Activated naive CD4-positive, alpha-beta T cell treated with anti-CD3 and anti-CD28 coated beads, Interleukin-2, amount 10 ng/mL, durations not matched to agents 7 days and 5 days (primary cell): ENCODE data around the gene JOSD2.
"Not testable (repeated sequence)": the region's sequence is repeated elsewhere in the genome, so short reads cannot be mapped to it uniquely, and the experiment has no call there.

ENCODE experiments used
- CTCF ChIA-PET: fragments of 350-600 bp; sonication (Branson Sonifier 250); formaldehyde crosslinking; loops from one replicate; lab custom pipeline; 2021; ENCODE audit warnings: antibody characterized with exemption; lab: Charles Lee
- DNase-seq: peaks from one replicate; pipeline ENCODE4 v3.0.0-alpha.2; 2020
- H3K27ac Mint-ChIP-seq: one replicate; pipeline ENCODE4 v1.8.0; 2021; ENCODE audit warnings: mild to moderate bottlenecking, moderate library complexity, mixed read lengths
- H3K27me3 Mint-ChIP-seq: one replicate; pipeline ENCODE4 v1.8.0; 2021; ENCODE audit warnings: mild to moderate bottlenecking, mixed read lengths
- H3K36me3 Mint-ChIP-seq: one replicate; pipeline ENCODE4 v1.8.0; 2021; ENCODE audit warnings: mixed read lengths
- H3K4me1 Mint-ChIP-seq: one replicate; pipeline ENCODE4 v1.8.0; 2021; ENCODE audit warnings: mixed read lengths
- H3K4me3 Mint-ChIP-seq: one replicate; pipeline ENCODE4 v1.8.0; 2021; ENCODE audit warnings: mild to moderate bottlenecking, moderate library complexity, mixed read lengths
- H3K9me3 Mint-ChIP-seq: one replicate; pipeline ENCODE4 v1.8.0; 2021; ENCODE audit warnings: mixed read lengths

Gene JOSD2

DNA sequence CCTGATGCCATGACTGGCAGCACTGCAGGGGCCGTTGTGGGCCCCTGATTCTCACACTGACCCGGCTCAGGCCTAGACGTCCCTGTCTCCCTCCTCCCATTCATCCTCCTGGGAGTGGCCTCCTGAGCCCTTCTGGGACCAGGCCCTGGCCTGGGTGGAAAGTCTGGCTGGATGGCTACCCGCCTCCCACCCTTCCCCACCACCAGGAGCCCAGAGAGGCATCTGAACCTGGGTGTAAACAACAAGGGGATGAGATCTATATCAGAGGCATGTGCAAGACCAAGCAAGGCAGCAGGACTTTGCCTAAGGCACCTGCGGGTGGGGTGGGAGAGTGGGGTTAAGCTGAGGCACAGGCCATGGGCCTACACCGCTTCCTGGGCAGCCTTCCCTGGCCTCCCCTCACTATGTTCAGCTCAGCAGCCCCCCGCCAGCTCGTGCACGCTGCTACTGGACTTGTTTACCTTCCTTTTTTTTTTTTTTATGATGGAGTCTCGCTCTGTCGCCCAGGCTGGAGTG lies 24.7 kb upstream of the JOSD2 start:
- no peak overlapping the region for H3K27ac Mint-ChIP-seq
- H3K4me1 Mint-ChIP-seq, result peaks cover 2% of the 10 kb centered on the region
- DNase-seq, result no peak
- no peaks in the 10 kb centered on the region for H3K36me3 Mint-ChIP-seq
- H3K4me3 Mint-ChIP-seq, result no peak overlapping the region
- CTCF ChIA-PET, result interaction anchor here (1.0 to 5.3 kb wide), 3 partner anchors 20 to 386 kb away, joined by 3 to 36 read pairs (median 15); no protein-coding TSS in a partner anchor
- peaks cover 4% of the 10 kb centered on the region for H3K9me3 Mint-ChIP-seq
- peaks cover 38% of the 10 kb centered on the region for H3K27me3 Mint-ChIP-seq

DNA sequence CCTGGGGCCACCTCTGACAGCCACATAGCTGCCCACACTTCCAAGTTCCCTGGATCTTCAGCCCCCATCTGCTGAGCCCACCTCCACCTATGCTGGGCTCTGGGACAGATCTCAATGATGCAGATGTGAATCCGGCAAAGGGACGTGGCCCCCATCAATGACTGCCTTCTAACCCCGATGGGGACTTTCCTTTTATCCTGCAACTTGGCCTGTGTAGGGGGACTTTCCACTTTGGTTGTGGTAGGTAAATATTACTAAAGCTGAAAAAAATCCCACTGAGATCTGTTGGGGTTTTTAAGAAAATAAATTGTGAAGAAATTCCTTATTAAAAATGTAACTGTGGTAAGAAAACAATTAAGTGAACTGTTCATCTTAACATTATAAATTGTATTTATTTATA lies 23.5 kb upstream of the JOSD2 start:
- Mint-ChIP-seq H3K4me3 (no peak overlapping the region), H3K27ac (no peak overlapping the region), H3K36me3 (no peaks in the 10 kb centered on the region), H3K4me1 (peaks cover 2% of the 10 kb centered on the region), H3K9me3 (peaks cover 4% of the 10 kb centered on the region), H3K27me3 (peaks cover 43% of the 10 kb centered on the region)
- no peak for DNase-seq
- CTCF ChIA-PET, result no interaction called here

DNA sequence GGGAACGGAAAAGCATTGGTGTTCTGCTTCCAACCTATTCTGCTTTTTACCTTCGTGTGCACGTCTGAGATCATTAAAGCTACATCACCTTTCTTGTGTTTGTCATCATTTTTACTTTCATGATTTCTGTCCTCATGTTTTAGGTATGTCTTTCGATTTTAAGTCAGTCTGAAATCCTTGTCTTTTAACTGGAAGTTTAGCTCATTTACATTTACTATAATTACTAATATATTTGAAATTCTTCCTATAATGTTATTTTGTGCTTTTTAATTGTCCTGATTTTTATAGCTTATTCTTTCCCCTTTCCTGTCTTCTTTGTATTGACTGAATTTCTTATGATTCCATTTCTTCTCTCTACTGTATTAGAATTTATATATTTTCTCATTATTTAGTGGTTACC lies 22.0 kb upstream of the JOSD2 start:
- Mint-ChIP-seq H3K27ac (no peak overlapping the region), H3K4me3 (no peak overlapping the region), H3K9me3 (peaks cover 4% of the 10 kb centered on the region), H3K4me1 (peaks cover 2% of the 10 kb centered on the region), H3K36me3 (no peaks in the 10 kb centered on the region), H3K27me3 (peaks cover 47% of the 10 kb centered on the region)
- CTCF ChIA-PET, result no interaction called here
- no peak for DNase-seq

DNA sequence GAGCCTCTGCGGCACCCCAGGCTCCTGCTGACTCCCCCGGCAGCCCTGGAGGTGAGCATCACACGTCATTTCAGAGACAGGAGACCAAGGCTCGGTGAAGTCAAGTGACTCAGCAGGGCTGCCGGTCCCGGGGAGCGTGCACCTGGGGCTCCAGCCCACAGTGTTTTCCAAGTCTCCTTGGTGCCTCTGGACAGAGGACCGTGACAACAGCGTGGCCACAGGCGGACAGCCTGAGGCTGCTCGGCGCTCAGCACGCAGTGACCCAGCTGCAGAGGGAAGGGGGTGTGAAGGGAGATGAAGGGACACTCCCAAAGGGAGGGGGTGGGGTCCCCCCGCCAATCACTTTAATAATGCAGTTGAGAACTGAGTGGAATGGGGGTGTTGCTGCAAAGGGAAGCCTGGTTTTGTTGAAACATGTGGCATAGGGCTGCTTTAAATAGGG lies 20.2 kb upstream of the JOSD2 start:
- Mint-ChIP-seq H3K36me3 (no peaks in the 10 kb centered on the region), H3K4me1 (no peaks in the 10 kb centered on the region), H3K27ac (no peak overlapping the region), H3K9me3 (peaks cover 4% of the 10 kb centered on the region), H3K27me3 (peaks cover 33% of the 10 kb centered on the region), H3K4me3 (no peak overlapping the region)
- CTCF ChIA-PET, result no interaction called here
- DNase-seq, result no peak

DNA sequence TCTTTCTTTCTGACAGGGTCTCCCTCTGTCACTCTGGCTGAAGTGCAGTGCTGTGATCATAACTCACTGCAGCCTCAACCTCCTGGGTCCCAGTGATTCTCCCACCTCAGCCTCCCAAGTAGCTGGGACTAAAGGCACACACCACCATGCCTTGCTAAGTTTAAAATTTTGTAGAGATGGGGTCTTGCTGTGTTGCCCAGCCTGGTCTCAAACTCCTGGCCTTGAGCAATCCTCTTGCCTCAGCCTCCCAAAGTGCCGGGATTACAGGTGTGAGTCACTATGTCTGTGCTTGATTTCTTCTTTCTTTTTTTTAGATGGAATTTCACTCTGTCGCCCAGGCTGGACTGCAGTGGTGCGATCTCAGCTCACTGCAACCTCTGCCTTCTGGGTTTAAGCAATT lies 17.1 kb upstream of the JOSD2 start:
- not testable (repeated sequence) for H3K27ac Mint-ChIP-seq, H3K9me3 Mint-ChIP-seq, H3K4me3 Mint-ChIP-seq, DNase-seq, H3K4me1 Mint-ChIP-seq, H3K36me3 Mint-ChIP-seq
- peaks cover 20% of the 10 kb centered on the region for H3K27me3 Mint-ChIP-seq
- CTCF ChIA-PET, result interaction anchor here (1.9 kb wide), 1 partner anchor 10 kb away, joined by 10 read pairs; no protein-coding TSS in a partner anchor

DNA sequence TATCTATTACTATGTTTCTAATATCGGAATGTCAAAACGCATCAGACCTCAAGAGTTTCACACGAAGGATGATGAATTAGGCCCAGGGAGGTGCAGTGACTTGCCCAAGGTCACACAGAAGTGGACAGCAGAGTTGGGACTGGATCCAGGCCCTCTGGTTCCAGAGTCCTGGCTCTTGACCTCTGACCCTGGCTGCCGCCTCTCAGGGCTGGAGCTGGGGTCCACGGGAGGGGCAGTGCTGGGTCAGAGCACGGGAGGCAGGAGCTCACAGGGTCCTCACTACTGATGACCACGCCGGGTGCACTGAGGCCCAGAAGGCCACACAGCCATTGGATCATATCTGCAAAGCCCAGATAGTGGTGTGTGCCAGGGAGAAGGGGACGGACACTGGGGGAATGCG lies 11.9 kb upstream of the JOSD2 start:
- no peak for DNase-seq
- CTCF ChIA-PET, result interaction anchor here (3.4 kb wide), 1 partner anchor 15 kb away, joined by 10 read pairs; no protein-coding TSS in a partner anchor
- H3K27me3 Mint-ChIP-seq, result peaks cover 7% of the 10 kb centered on the region
- H3K36me3 Mint-ChIP-seq, result no peaks in the 10 kb centered on the region
- H3K4me3 Mint-ChIP-seq, result no peak overlapping the region
- H3K27ac Mint-ChIP-seq, result no peak overlapping the region
- H3K9me3 Mint-ChIP-seq, result no peaks in the 10 kb centered on the region
- H3K4me1 Mint-ChIP-seq, result no peaks in the 10 kb centered on the region

DNA sequence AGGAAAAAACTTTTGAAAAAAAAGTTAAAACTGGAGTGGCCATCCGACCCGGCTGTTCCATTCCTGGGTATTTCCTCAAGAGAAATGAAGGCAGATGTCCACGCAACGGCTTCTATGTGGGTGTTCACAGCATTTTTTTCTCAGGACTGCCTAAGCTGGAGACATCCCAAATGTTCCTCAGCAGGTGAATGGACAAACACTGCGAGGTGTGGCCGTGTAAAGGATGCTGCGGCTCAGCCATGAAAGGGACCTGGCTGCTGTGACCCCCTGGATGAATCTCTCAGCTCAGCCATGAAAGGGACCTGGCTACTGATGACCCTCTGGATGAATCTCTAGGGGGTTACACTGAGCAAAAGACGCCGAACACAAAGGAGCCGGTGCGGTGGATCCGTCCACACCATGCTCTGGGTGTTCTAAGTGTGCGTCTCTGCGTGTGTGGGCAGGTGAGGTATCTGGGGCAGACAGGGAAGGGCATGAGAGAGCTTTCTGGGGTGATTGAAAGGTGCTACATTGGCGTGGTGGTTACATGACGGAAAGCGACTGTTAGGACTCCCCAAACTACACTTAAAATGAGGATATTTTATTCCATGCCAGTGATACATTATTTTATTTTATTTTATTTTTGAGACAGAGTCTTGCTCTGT lies 10.0 kb upstream of the JOSD2 start:
- Mint-ChIP-seq H3K4me1 (no peaks in the 10 kb centered on the region), H3K9me3 (no peaks in the 10 kb centered on the region), H3K36me3 (no peaks in the 10 kb centered on the region), H3K27ac (no peak overlapping the region), H3K4me3 (no peak overlapping the region), H3K27me3 (peaks cover 14% of the 10 kb centered on the region)
- CTCF ChIA-PET, result no interaction called here
- DNase-seq, result no peak

DNA sequence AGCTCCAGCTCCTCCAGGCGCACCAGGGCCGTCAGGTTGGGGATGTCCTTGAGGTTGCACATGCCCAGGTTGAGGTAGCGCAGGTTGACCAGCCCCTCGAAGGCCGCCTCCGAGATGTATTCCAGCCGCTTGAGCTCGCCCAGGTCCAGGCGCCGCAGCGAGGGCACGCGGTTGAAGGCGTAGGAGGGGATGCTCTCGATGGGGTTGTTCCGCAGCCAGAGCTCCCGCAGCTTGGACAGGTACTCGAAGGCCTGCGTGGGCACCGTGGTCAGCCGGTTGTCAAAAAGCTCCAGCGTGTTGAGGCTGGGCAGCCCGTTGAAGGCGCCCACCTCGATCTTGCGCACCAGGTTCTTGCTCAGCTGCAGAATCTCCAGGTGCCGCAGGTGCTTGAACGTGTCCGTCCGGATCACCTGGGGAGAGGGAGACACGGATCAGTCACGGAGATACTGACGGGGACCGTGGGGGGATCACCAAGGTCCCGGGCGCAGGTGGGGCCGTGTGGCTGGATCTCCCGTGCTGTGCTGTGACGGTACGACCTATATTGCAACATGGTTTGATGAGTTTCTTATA lies 8.1 kb upstream of the JOSD2 start:
- H3K27me3 Mint-ChIP-seq, result peaks cover 33% of the 10 kb centered on the region

DNA sequence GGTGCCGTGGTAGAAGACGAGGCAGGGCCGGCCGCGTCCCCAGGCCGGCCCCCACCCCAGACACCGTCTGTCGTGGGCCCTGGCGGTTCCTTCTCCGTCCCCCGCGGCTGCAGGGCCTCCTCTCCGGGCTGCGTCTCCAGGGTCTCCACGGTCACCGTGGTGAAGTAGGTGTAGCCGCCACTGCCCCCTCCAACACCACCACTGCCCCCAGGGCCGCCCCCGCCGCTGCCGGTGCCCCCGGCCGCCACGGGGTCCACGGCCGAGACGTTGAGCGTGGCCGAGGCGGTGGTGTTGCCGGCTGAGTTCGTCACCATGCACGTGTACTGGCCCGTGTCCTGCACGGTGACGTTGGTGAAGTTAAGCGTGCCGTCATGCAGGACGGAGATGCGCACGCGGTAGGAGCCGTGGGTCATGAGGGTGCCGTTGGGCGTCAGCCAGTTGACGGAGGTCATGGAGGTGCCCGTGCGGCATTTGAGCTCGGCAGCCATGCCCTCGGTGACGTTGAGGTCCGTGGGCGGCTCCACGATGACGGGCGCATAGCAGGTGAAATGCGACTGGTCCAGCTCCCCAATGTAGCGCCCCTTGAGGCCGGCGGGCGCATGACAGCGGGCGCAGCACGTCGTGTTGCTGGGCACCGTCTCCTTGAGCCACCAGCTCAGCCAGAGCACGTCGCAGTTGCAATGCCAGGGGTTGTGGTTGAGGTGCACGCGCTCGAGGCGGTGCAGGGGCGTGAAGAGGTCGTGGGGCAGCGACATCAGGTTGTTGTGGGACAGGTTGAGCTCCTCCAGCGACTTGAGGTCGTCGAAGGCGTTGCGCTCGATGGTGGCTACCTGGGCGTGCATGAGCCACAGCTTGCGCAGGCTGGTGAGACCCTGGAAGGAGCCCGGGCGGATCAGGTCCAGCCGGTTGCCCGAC lies 7.4 kb upstream of the JOSD2 start:
- Mint-ChIP-seq H3K4me3 (no peak overlapping the region), H3K36me3 (no peaks in the 10 kb centered on the region)

More for the DNA sequence above, 8.1 kb upstream of the JOSD2 start:
- no peak for DNase-seq
- H3K4me3 Mint-ChIP-seq, result no peak overlapping the region
- H3K36me3 Mint-ChIP-seq, result no peaks in the 10 kb centered on the region
- peaks cover 4% of the 10 kb centered on the region for H3K4me1 Mint-ChIP-seq
- no peaks in the 10 kb centered on the region for H3K9me3 Mint-ChIP-seq
- CTCF ChIA-PET, result interaction anchor here (1.0 to 1.3 kb wide), 2 partner anchors 36 to 37 kb away, joined by 3 to 4 read pairs; no protein-coding TSS in a partner anchor
- H3K27ac Mint-ChIP-seq, result no peak overlapping the region

DNA sequence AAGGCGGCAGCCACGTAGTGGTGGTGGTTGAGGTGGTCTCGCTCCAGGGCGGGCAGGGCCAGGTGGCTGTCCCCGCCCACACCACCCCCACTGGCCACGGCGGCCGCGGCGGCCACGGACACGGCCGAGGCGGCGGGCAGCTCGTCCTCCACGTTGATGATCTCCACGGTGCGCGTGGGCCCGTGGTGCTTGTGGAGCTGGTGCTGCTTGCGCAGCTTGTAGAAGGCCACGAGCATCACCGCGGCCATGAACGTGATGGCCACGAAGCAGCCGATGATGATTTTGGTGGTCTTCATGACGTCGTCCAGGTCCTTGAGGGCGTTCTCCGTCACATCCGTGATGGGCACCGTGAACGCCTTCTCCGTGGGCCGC lies 6.7 kb upstream of the JOSD2 start:
- Mint-ChIP-seq H3K27me3 (peaks cover 47% of the 10 kb centered on the region), H3K9me3 (no peaks in the 10 kb centered on the region), H3K4me1 (peaks cover 4% of the 10 kb centered on the region), H3K36me3 (no peaks in the 10 kb centered on the region), H3K4me3 (no peak overlapping the region), H3K27ac (no peak overlapping the region)
- DNase-seq, result no peak
- CTCF ChIA-PET, result no interaction called here

More for the DNA sequence above, 7.4 kb upstream of the JOSD2 start:
- peaks cover 4% of the 10 kb centered on the region for H3K4me1 Mint-ChIP-seq
- CTCF ChIA-PET, result interaction anchor here (1.0 to 1.3 kb wide), 2 partner anchors 35 to 38 kb away, joined by 3 to 4 read pairs; no protein-coding TSS in a partner anchor
- no peaks in the 10 kb centered on the region for H3K9me3 Mint-ChIP-seq
- H3K27me3 Mint-ChIP-seq, result peaks cover 40% of the 10 kb centered on the region
- H3K27ac Mint-ChIP-seq, result no peak overlapping the region
- DNase-seq, result no peak

DNA sequence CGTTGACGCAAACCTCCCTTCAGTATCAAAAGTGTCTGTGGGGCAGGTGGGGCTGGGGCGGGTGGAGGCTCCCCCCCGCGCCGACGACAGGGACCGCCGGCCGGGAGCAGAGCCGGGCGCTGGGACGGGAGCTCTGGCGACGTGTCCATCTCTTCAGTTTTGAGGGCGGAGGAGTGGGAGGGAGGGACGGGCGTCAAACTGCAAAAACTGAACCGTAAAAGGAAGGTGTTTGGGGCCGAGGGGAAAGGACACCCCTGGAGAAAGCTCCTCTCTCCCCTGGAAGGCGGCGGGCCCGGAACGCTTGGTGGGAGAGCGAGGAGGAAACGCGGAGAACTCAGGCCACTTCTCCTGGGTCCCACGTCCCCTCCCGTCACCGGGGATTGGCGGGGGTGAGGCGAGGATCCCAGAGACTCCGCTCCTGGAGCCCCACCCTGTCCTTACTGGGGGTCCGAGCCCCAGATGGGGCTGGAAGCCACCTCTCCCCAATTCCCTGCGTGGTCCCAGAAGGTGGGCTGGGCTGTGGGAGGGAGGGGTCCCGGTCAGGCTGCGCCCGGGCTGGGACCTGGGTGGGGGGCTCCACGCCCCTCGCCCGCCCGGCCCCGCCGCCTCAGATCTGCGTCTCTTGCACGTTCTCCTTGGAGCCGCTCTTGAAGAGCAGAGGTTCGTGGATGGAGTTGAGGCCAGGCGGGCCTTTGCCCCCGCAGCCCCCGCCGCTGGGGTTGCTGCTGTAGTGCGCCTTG lies 6.1 kb upstream of the JOSD2 start:
- H3K9me3 Mint-ChIP-seq, result no peaks in the 10 kb centered on the region
- no peak overlapping the region for H3K4me3 Mint-ChIP-seq
- no peaks in the 10 kb centered on the region for H3K36me3 Mint-ChIP-seq
- no peak overlapping the region for H3K27ac Mint-ChIP-seq
- H3K27me3 Mint-ChIP-seq, result peaks cover 50% of the 10 kb centered on the region
- H3K4me1 Mint-ChIP-seq, result peaks cover 4% of the 10 kb centered on the region
- CTCF ChIA-PET, result no interaction called here
- no peak for DNase-seq

DNA sequence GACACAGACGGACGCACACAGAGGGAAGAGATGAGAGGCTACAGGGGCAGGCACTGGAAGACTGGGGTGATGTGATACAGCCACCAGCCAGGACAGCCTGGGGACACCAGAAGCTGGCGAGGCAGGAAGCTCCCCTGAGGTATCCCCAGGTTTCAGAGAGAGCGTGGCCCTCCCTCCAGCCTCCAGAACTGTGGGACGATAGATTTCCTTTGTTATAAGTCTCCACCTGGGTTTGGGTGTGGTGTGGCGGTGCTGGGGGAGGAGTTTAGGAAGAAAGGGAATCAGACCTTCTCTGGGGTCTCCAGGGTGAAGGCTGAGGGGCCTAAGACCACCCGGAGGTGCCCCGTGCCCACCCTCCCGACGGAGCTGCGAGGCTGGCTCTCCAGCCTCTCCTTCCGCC lies 5.5 kb upstream of the JOSD2 start:
- CTCF ChIA-PET, result no interaction called here
- H3K4me1 Mint-ChIP-seq, result peaks cover 8% of the 10 kb centered on the region
- no peaks in the 10 kb centered on the region for H3K36me3 Mint-ChIP-seq
- peaks cover 52% of the 10 kb centered on the region for H3K27me3 Mint-ChIP-seq
- H3K4me3 Mint-ChIP-seq, result no peak overlapping the region
- no peak overlapping the region for H3K27ac Mint-ChIP-seq
- no peak for DNase-seq
- H3K9me3 Mint-ChIP-seq, result no peaks in the 10 kb centered on the region

DNA sequence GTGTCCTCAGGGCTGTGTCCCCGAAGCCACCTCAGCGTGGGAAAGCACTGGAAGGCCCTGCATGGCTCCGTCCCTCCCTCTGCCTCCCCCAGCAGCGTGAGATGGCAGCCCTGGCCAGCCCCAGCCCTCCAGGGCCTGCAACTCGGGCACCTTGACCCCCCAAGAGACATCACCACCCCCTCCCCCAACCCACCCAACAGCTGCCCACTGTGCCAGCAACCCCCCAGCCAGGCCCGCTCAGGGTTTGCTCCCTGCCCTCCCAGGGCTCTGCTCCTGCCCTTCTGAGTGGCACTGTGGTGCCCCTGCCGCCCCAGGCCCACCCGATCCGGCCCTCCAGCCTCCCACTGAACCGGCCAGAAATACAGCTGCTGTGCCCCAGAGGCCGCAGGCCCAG lies 4.2 kb upstream of the JOSD2 start:
- H3K4me3 Mint-ChIP-seq, result no peak overlapping the region
- no peaks in the 10 kb centered on the region for H3K9me3 Mint-ChIP-seq
- no peak overlapping the region for H3K27ac Mint-ChIP-seq
- no peak for DNase-seq
- peaks cover 2% of the 10 kb centered on the region for H3K36me3 Mint-ChIP-seq
- H3K27me3 Mint-ChIP-seq, result peaks cover 55% of the 10 kb centered on the region
- H3K4me1 Mint-ChIP-seq, result peaks cover 17% of the 10 kb centered on the region
- CTCF ChIA-PET, result no interaction called here
